Prostate gland (tissue), 2 donors: ENCODE results near the gene MYH15. TPM values are rescaled to one million over a fixed set of nuclear protein-coding genes. Genes with fewer than 3 reads are reported as not detected.

Source experiments
- DNase-seq: peaks from one replicate; pipeline ENCODE4 v3.0.0-alpha.2; 2019; ENCODE audit warnings: low spot score
- H3K27ac ChIP-seq, 2 donors: fragments of 200-600 bp; sonication (generic); 2 replicates each; pipeline ENCODE4 v1.5.1; 2017 to 2019
- H3K27me3 ChIP-seq: fragments of 200-600 bp; sonication (generic); replicated peaks from 2 replicates; pipeline ENCODE4 v1.5.1; 2019; ENCODE audit not compliant: insufficient read depth
- H3K36me3 ChIP-seq, 2 donors: fragments of 200-600 bp; sonication (generic); 1 replicate in 1 of 2; 2 replicates in 1 of 2; pipeline versions ENCODE4 v1.5.1 to v1.8.1; 2017 to 2019
- H3K4me1 ChIP-seq: fragments of 200-600 bp; sonication (generic); replicated peaks from 2 replicates; pipeline ENCODE4 v1.5.1; 2019
- H3K4me3 ChIP-seq, 2 donors: fragments of 200-600 bp; sonication (generic); 2 replicates each; pipeline ENCODE4 v1.5.1; 2017 to 2019
- H3K9me3 ChIP-seq: fragments of 200-600 bp; sonication (generic); 2 replicates; pipeline ENCODE4 v1.5.1; 2017
- CTCF ChIP-seq, 4 experiments: fragments of 200-600 bp in 2 of 4; fragments of 450-650 bp in 2 of 4; sonication (generic) in 2 of 4; IDR thresholded peaks; 1 replicate in 3 of 4; 2 replicates in 1 of 4; pipeline ENCODE4 v1.5.1; 2016 to 2019; ENCODE audit warnings: antibody characterized with exemption in 4 of 4, mild to moderate bottlenecking in 2 of 4, moderate library complexity in 2 of 4
- POLR2A ChIP-seq: fragments of 450-650 bp; IDR thresholded peaks from one replicate; pipeline ENCODE4 v1.6.1; 2016; ENCODE audit warnings: antibody characterized with exemption, mild to moderate bottlenecking
- POLR2AphosphoS5 ChIP-seq: sonication (generic); formaldehyde crosslinking; IDR thresholded peaks from one replicate; pipeline ENCODE4 v1.6.1; 2017; ENCODE audit warnings: antibody characterized with exemption
- WGBS: methylation state at CpG from one replicate; pipeline ENCODE4 v1.1.5; 2018; 5-methylcytosine and 5-hydroxymethylcytosine counted together
- intact Hi-C: fragments of 100-400 bp; cut with DNase I; formaldehyde crosslinking; loops from one replicate; pipeline ENCODE4 v1.14.2; 2022
- total RNA-seq, 2 donors: library from RNA; depleted of rRNA; stranded (reverse); fragments of >200 nt; gene quantifications; one replicate each; pipeline ENCODE4 v1.1.0, GENCODE V29; 2016

MYH15 gene
- total RNA-seq, 2 donors from 2014 or later = 0.68 TPM

- TF ChIP-seq POLR2A = no peak
- TF ChIP-seq POLR2AphosphoS5 = no peak
- TF ChIP-seq CTCF (IDR thresholded peaks at IDR 0.05) = no peak
- DNase-seq = no peak
- intact Hi-C loops = loop anchor here (10.0 kb wide), 1 partner anchor 387 kb away; no protein-coding TSS in a partner anchor
- H3K36me3 ChIP-seq = no peaks in the 10 kb centered on the region
- H3K9me3 ChIP-seq = no peaks in the 10 kb centered on the region
- H3K27me3 ChIP-seq = no peaks in the 10 kb centered on the region
- no peak overlapping the region for H3K27ac ChIP-seq
- no peak overlapping the region for H3K4me3 ChIP-seq
- H3K4me1 ChIP-seq = no peaks in the 10 kb centered on the region
- WGBS = 56% methylated on average over 5 of the region's 5 CpGs
Observed at GRCh38 chr3:108472001-108472591, 38.3 kb downstream of the MYH15 start.

- TF ChIP-seq CTCF (IDR thresholded peaks at IDR 0.05) (no peak), POLR2AphosphoS5 (no peak), POLR2A (no peak)
- Histone ChIP-seq H3K36me3 (no peaks in the 10 kb centered on the region), H3K9me3 (no peaks in the 10 kb centered on the region), H3K4me1 (no peaks in the 10 kb centered on the region), H3K4me3 (no peak overlapping the region), H3K27me3 (no peaks in the 10 kb centered on the region), H3K27ac (no peak overlapping the region)
- DNase-seq = no peak
- intact Hi-C loops = loop anchor here (10.0 kb wide), 1 partner anchor 387 kb away; no protein-coding TSS in a partner anchor
Observed at GRCh38 chr3:108471426-108471825, 39.0 kb downstream of the MYH15 start.

GRCh38 chr3:108469126-108469525 lies 41.3 kb downstream of the MYH15 start:
- TF ChIP-seq POLR2A (no peak), POLR2AphosphoS5 (no peak), CTCF (IDR thresholded peaks at IDR 0.05) (no peak)
- Histone ChIP-seq H3K36me3 (no peaks in the 10 kb centered on the region), H3K9me3 (no peaks in the 10 kb centered on the region), H3K4me1 (no peaks in the 10 kb centered on the region), H3K4me3 (no peak overlapping the region), H3K27ac (no peak overlapping the region), H3K27me3 (no peaks in the 10 kb centered on the region)
- intact Hi-C loops = no loop called here
- 95% methylated on average over 5 of the region's 5 CpGs for WGBS
- DNase-seq = no peak

GRCh38 chr3:108468577-108468976 lies 41.8 kb downstream of the MYH15 start:
- DNase-seq = no peak
- H3K36me3 ChIP-seq = no peaks in the 10 kb centered on the region
- no peaks in the 10 kb centered on the region for H3K27me3 ChIP-seq
- H3K4me3 ChIP-seq = no peak overlapping the region
- no peak overlapping the region for H3K27ac ChIP-seq
- no peak for TF ChIP-seq POLR2AphosphoS5
- H3K4me1 ChIP-seq = no peaks in the 10 kb centered on the region
- WGBS = 40% methylated on average over 4 of the region's 4 CpGs
- intact Hi-C loops = no loop called here
- no peaks in the 10 kb centered on the region for H3K9me3 ChIP-seq

- 73% methylated on average over 2 of the region's 2 CpGs for WGBS
- intact Hi-C loops = no loop called here
- DNase-seq = no peak
Observed at GRCh38 chr3:108462899-108463298, 47.5 kb downstream of the MYH15 start.

More at GRCh38 chr3:108462899-108463298, 47.5 kb downstream of the MYH15 start:
- H3K4me3 ChIP-seq = no peak overlapping the region
- no peak for TF ChIP-seq POLR2AphosphoS5
- no peak for TF ChIP-seq POLR2A
- no peak for TF ChIP-seq CTCF (IDR thresholded peaks at IDR 0.05)
- no peaks in the 10 kb centered on the region for H3K27me3 ChIP-seq
- no peak overlapping the region for H3K27ac ChIP-seq
- H3K4me1 ChIP-seq = no peaks in the 10 kb centered on the region
- H3K9me3 ChIP-seq = no peaks in the 10 kb centered on the region
- H3K36me3 ChIP-seq = no peaks in the 10 kb centered on the region
